ENCODE measurements around the gene RNF123. TPM values are rescaled to one million over a fixed set of nuclear protein-coding genes. Genes with fewer than 3 reads are reported as not detected.

RNF123 gene
- total RNA-seq, 1 donor from 2014 or later: 31.3 TPM

- no peak overlapping the region for H3K27ac ChIP-seq (ENCODE audit: low read depth, low read length)
- no peak overlapping the region for H3K9ac ChIP-seq (ENCODE audit: low read depth in 1 of 3, low read length in 3 of 3)
- H3K9me3 ChIP-seq (ENCODE audit: control insufficient read depth in 3 of 3, low read length in 3 of 3): no peaks in the 10 kb centered on the region
- H3K4me1 ChIP-seq (ENCODE audit: control insufficient read depth in 3 of 3, insufficient read depth in 3 of 3, low read length in 3 of 3): peaks cover 5 to 12% (median 7%) of the 10 kb centered on the region in 3 donors
- no peak overlapping the region for H3K4me3 ChIP-seq (ENCODE audit: low read length in 3 of 3)
- H3K36me3 ChIP-seq (ENCODE audit: control insufficient read depth in 3 of 3, insufficient read depth in 3 of 3, low read length in 3 of 3): no peaks in the 10 kb centered on the region
- no peaks in the 10 kb centered on the region for H3K27me3 ChIP-seq (ENCODE audit: control insufficient read depth in 3 of 3, insufficient read depth in 3 of 3, low read length in 3 of 3)
Measured at GRCh38 chr3:49756036-49756435, 66.7 kb downstream of the RNF123 start.

DNA sequence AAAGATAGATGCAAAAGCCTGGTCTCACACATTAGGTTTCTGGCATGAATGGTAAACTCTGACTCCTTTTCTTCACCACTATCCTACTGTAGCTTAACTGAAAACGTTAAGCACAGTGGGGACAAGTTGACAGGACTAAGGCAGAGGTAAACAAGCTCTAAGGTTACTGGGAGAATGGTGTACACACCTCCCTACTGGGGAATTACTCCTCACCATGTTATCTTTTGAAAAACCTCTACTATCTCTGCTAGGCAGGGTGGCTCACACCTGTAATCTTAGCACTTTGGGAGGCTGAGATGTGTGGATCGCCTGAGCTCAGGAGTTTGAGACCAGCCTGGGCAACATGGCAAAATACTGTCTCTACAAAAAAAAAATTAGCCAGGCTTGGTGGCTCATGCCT lies 67.8 kb downstream of the RNF123 start:
- H3K27ac ChIP-seq (ENCODE audit: low read depth, low read length): no peak overlapping the region
- H3K9me3 ChIP-seq (ENCODE audit: control insufficient read depth in 3 of 3, low read length in 3 of 3): no peaks in the 10 kb centered on the region
- no peak overlapping the region for H3K4me3 ChIP-seq (ENCODE audit: low read length in 3 of 3)
- H3K4me1 ChIP-seq (ENCODE audit: control insufficient read depth in 3 of 3, insufficient read depth in 3 of 3, low read length in 3 of 3): peaks cover 5 to 12% (median 7%) of the 10 kb centered on the region in 3 donors
- no peak overlapping the region for H3K9ac ChIP-seq (ENCODE audit: low read depth in 1 of 3, low read length in 3 of 3)
- H3K27me3 ChIP-seq (ENCODE audit: control insufficient read depth in 3 of 3, insufficient read depth in 3 of 3, low read length in 3 of 3): no peaks in the 10 kb centered on the region
- H3K36me3 ChIP-seq (ENCODE audit: control insufficient read depth in 3 of 3, insufficient read depth in 3 of 3, low read length in 3 of 3): no peaks in the 10 kb centered on the region

- H3K27ac ChIP-seq (ENCODE audit: low read depth, low read length): no peak overlapping the region
- peaks cover 5 to 11% (median 7%) of the 10 kb centered on the region in 3 donors for H3K4me1 ChIP-seq (ENCODE audit: control insufficient read depth in 3 of 3, insufficient read depth in 3 of 3, low read length in 3 of 3)
- no peak overlapping the region for H3K4me3 ChIP-seq (ENCODE audit: low read length in 3 of 3)
- H3K9ac ChIP-seq (ENCODE audit: low read depth in 1 of 3, low read length in 3 of 3): no peak overlapping the region
- H3K9me3 ChIP-seq (ENCODE audit: control insufficient read depth in 3 of 3, low read length in 3 of 3): no peaks in the 10 kb centered on the region
- no peaks in the 10 kb centered on the region for H3K27me3 ChIP-seq (ENCODE audit: control insufficient read depth in 3 of 3, insufficient read depth in 3 of 3, low read length in 3 of 3)
- no peaks in the 10 kb centered on the region for H3K36me3 ChIP-seq (ENCODE audit: control insufficient read depth in 3 of 3, insufficient read depth in 3 of 3, low read length in 3 of 3)
Measured at GRCh38 chr3:49759226-49759625, 69.9 kb downstream of the RNF123 start.

- H3K9me3 ChIP-seq (ENCODE audit: control insufficient read depth in 3 of 3, low read length in 3 of 3): no peaks in the 10 kb centered on the region
- no peak overlapping the region for H3K4me3 ChIP-seq (ENCODE audit: low read length in 3 of 3)
- no peaks in the 10 kb centered on the region for H3K36me3 ChIP-seq (ENCODE audit: control insufficient read depth in 3 of 3, insufficient read depth in 3 of 3, low read length in 3 of 3)
- H3K27ac ChIP-seq (ENCODE audit: low read depth, low read length): no peak overlapping the region
- H3K4me1 ChIP-seq (ENCODE audit: control insufficient read depth in 3 of 3, insufficient read depth in 3 of 3, low read length in 3 of 3): peaks cover 0 to 5% (median 5%) of the 10 kb centered on the region in 3 donors
- no peaks in the 10 kb centered on the region for H3K27me3 ChIP-seq (ENCODE audit: control insufficient read depth in 3 of 3, insufficient read depth in 3 of 3, low read length in 3 of 3)
- H3K9ac ChIP-seq (ENCODE audit: low read depth in 1 of 3, low read length in 3 of 3): no peak overlapping the region
Measured at GRCh38 chr3:49761661-49762060, 72.3 kb downstream of the RNF123 start.

DNA sequence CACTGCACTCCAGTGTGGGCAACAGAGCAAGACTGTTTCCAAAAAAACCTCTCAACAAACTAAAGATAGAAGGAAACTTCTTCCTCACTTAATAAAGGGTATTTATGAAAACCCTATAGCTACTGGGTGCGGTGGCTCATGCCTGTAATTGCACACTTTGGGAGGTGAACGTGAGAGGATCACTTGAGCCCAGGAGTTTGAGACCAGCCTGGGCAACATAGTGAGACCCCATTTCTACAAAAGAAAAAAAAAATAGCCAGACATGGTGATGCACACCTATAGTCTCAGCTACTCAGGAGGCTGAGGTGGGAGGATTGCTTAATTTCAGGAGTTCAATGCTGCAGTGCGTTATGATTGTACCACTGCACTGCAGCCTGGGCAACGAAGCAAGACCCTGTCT lies 74.6 kb downstream of the RNF123 start:
- Histone ChIP-seq H3K27ac (ENCODE audit: low read depth, low read length) (no peak overlapping the region), H3K4me3 (ENCODE audit: low read length in 3 of 3) (no peak overlapping the region), H3K27me3 (ENCODE audit: control insufficient read depth in 3 of 3, insufficient read depth in 3 of 3, low read length in 3 of 3) (no peaks in the 10 kb centered on the region), H3K9ac (ENCODE audit: low read depth in 1 of 3, low read length in 3 of 3) (no peak overlapping the region), H3K9me3 (ENCODE audit: control insufficient read depth in 3 of 3, low read length in 3 of 3) (no peaks in the 10 kb centered on the region), H3K36me3 (ENCODE audit: control insufficient read depth in 3 of 3, insufficient read depth in 3 of 3, low read length in 3 of 3) (no peaks in the 10 kb centered on the region), H3K4me1 (ENCODE audit: control insufficient read depth in 3 of 3, insufficient read depth in 3 of 3, low read length in 3 of 3) (no peaks in the 10 kb centered on the region)

GRCh38 chr3:49769286-49769915 lies 80.0 kb downstream of the RNF123 start:
- H3K4me3 ChIP-seq (ENCODE audit: low read length in 3 of 3): no peak overlapping the region
- H3K9ac ChIP-seq (ENCODE audit: low read depth in 1 of 3, low read length in 3 of 3): no peak overlapping the region
- H3K27me3 ChIP-seq (ENCODE audit: control insufficient read depth in 3 of 3, insufficient read depth in 3 of 3, low read length in 3 of 3): no peaks in the 10 kb centered on the region
- no peak overlapping the region for H3K27ac ChIP-seq (ENCODE audit: low read depth, low read length)
- no peaks in the 10 kb centered on the region for H3K9me3 ChIP-seq (ENCODE audit: control insufficient read depth in 3 of 3, low read length in 3 of 3)
- H3K4me1 ChIP-seq (ENCODE audit: control insufficient read depth in 3 of 3, insufficient read depth in 3 of 3, low read length in 3 of 3): no peaks in the 10 kb centered on the region
- no peaks in the 10 kb centered on the region for H3K36me3 ChIP-seq (ENCODE audit: control insufficient read depth in 3 of 3, insufficient read depth in 3 of 3, low read length in 3 of 3)

- H3K9ac ChIP-seq (ENCODE audit: low read depth in 1 of 3, low read length in 3 of 3): no peak overlapping the region
- H3K9me3 ChIP-seq (ENCODE audit: control insufficient read depth in 3 of 3, low read length in 3 of 3): no peaks in the 10 kb centered on the region
- no peaks in the 10 kb centered on the region for H3K4me1 ChIP-seq (ENCODE audit: control insufficient read depth in 3 of 3, insufficient read depth in 3 of 3, low read length in 3 of 3)
- no peaks in the 10 kb centered on the region for H3K27me3 ChIP-seq (ENCODE audit: control insufficient read depth in 3 of 3, insufficient read depth in 3 of 3, low read length in 3 of 3)
- no peaks in the 10 kb centered on the region for H3K36me3 ChIP-seq (ENCODE audit: control insufficient read depth in 3 of 3, insufficient read depth in 3 of 3, low read length in 3 of 3)
- no peak overlapping the region for H3K27ac ChIP-seq (ENCODE audit: low read depth, low read length)
- H3K4me3 ChIP-seq (ENCODE audit: low read length in 3 of 3): no peak overlapping the region
Measured at GRCh38 chr3:49769926-49770325, 80.6 kb downstream of the RNF123 start.

Small RNA genes lying within 50 kb of the gene (small RNA-seq; reads per million reads assigned to genes)
- not detected for gene AMIGO3
- gene COX6CP14: not detected

Other genes with a start within 250 kb of the RNF123 start
- gene DAG1, start 219.3 kb upstream of the RNF123 start, total RNA-seq: 77.2 TPM
- gene BSN, start 135.1 kb upstream of the RNF123 start, total RNA-seq: under 0.01 TPM
- 75.2 TPM for gene APEH, start 15.2 kb upstream of the RNF123 start, total RNA-seq
- 1.6 TPM for gene MST1, start 83 bp upstream of the RNF123 start, total RNA-seq
- gene AMIGO3, start 30.1 kb downstream of the RNF123 start, total RNA-seq: under 0.01 TPM
- 9.9 TPM for gene GMPPB, start 34.4 kb downstream of the RNF123 start, total RNA-seq
- gene IP6K1, start 97.0 kb downstream of the RNF123 start, total RNA-seq: 23.5 TPM
- not detected for gene CDHR4, start 110.3 kb downstream of the RNF123 start, total RNA-seq
- gene INKA1, start 113.7 kb downstream of the RNF123 start, total RNA-seq: 11.5 TPM
- gene UBA7, start 124.4 kb downstream of the RNF123 start, total RNA-seq: 29.7 TPM
- gene TRAIP, start 167.0 kb downstream of the RNF123 start, total RNA-seq: 2.6 TPM
- not detected for gene CAMKV, start 180.3 kb downstream of the RNF123 start, total RNA-seq
- gene MST1R, start 214.3 kb downstream of the RNF123 start, total RNA-seq: 2.6 TPM
- 5.7 TPM for gene MON1A, start 240.3 kb downstream of the RNF123 start, total RNA-seq

Measured in skeletal muscle tissue (tissue), 5 donors.